ENCODE results near the gene TCF7L1. TPM values are rescaled to one million over a fixed set of nuclear protein-coding genes. Genes with fewer than 3 reads are reported as not detected.
A peak's percentile ranks its signal among the peaks of the same experiment; 100 is the strongest.

Gene TCF7L1
- total RNA-seq, 3 donors from 2014 or later = 1.3 to 22.9 (median 3.0) TPM

DNA sequence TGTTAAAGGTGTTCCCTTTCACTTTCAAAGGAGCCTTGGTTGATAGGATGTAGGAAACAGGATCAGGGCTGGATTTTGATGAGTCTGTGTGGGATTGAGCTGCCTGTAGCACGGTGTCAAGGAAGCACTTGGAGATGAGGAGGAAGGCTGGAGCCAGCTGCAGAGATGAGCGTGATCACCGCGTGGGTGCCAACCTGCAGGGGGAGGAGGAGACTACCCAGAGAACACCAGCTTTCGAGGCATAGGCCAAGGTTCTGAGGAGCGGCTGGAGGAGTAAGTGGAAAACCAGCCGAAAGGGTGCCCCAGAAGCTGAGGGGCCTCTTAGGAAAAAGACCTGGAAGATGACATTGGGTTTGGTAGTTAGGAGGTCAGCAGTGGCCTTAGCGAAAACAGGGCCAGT, 130.4 kb downstream of the TCF7L1 start:
- Histone ChIP-seq H3K4me1 (ENCODE audit: low read depth) (no peaks in the 10 kb centered on the region), H3K36me3 (ENCODE audit: low read depth) (no peaks in the 10 kb centered on the region), H3K9me3 (no peaks in the 10 kb centered on the region), H3K4me3 (no peak overlapping the region)
- intact Hi-C loops (cut with DNase I, micrococcal nuclease) = no loop called here
- TF ChIP-seq CTCF (IDR thresholded peaks at IDR 0.05) = no peak
- ATAC-seq = no peak
- DNase-seq = no peak

- intact Hi-C loops (cut with DNase I, micrococcal nuclease) = no loop called here
- Histone ChIP-seq H3K36me3 (ENCODE audit: low read depth) (no peaks in the 10 kb centered on the region), H3K4me1 (ENCODE audit: low read depth) (peaks cover under 1% of the 10 kb centered on the region), H3K4me3 (no peak overlapping the region), H3K9me3 (no peaks in the 10 kb centered on the region)
- TF ChIP-seq CTCF (IDR thresholded peaks at IDR 0.05) = no peak
- ATAC-seq (no peak), DNase-seq (no peak)
Measured at GRCh38 chr2:85264471-85264870, 131.3 kb downstream of the TCF7L1 start.

GRCh38 chr2:85265304-85265703, 132.1 kb downstream of the TCF7L1 start:
- no peak for TF ChIP-seq CTCF (IDR thresholded peaks at IDR 0.05)
- peaks cover 3% of the 10 kb centered on the region for H3K4me1 ChIP-seq (ENCODE audit: low read depth)
- no peaks in the 10 kb centered on the region for H3K36me3 ChIP-seq (ENCODE audit: low read depth)
- H3K4me3 ChIP-seq = no peak overlapping the region
- DNase-seq (no peak), ATAC-seq (no peak)
- intact Hi-C loops (cut with DNase I, micrococcal nuclease) = no loop called here
- no peaks in the 10 kb centered on the region for H3K9me3 ChIP-seq

DNA sequence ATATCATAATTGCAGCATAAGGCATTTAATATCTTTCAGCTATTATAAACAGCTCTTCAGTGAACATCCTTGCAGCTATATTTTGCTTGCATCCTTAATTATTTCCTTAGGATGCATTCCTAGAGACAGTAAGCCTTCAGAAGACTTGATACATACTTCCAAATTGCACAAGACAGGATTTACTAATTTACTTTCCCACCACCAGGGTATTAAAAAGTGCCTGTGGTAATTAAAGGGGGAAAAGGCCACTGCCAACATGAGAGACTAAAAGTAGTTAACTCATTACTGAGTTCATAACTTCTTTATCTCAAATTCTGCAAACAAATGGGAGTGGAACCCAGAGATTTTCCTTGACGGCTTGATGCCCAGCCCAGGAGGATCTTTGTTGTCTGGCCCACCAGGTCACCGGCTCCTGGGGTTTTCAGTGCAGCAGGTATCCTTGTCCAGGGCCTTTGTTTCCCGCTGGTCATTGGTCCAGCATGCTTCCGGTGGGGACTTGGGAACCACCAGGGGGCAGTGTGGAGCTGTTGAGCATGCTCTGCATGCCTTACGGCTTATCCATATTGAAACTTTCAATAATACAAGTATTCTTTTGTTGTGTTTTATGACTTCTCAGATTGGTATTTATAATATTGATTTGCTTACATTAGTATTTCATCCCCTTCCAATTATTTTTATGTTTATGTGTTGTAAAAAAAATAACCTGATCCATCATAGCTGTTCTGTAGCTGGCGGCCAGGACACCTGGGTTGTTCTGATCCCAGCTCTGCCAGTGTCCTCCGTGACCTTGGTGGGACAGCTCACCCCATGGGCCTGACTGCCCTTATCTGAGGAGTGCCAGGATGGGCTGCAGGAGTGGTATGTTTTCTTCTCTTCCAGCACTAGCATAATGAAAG, 133.2 kb downstream of the TCF7L1 start:
- Histone ChIP-seq H3K36me3 (ENCODE audit: low read depth) (no peaks in the 10 kb centered on the region), H3K9me3 (no peaks in the 10 kb centered on the region), H3K4me1 (ENCODE audit: low read depth) (peaks cover 3% of the 10 kb centered on the region), H3K4me3 (no peak overlapping the region)
- intact Hi-C loops (cut with DNase I, micrococcal nuclease) = no loop called here
- ATAC-seq (peak; percentile 86), DNase-seq (peak; percentile 68 to 92 (median 84))
- TF ChIP-seq CTCF (IDR thresholded peaks at IDR 0.05) = peak; percentile 91

GRCh38 chr2:85269959-85270358, 136.8 kb downstream of the TCF7L1 start:
- Histone ChIP-seq H3K4me3 (no peak overlapping the region), H3K4me1 (ENCODE audit: low read depth) (peaks cover 7% of the 10 kb centered on the region), H3K36me3 (ENCODE audit: low read depth) (no peaks in the 10 kb centered on the region), H3K9me3 (no peaks in the 10 kb centered on the region)
- TF ChIP-seq CTCF (IDR thresholded peaks at IDR 0.05) = no peak
- peak in 1 of 3 donors; percentile 41 for DNase-seq
- intact Hi-C loops (cut with DNase I, micrococcal nuclease) = no loop called here
- ATAC-seq = peak; percentile 65
